ENCODE results near the gene LRRC3. TPM values are rescaled to one million over a fixed set of nuclear protein-coding genes. Genes with fewer than 3 reads are reported as not detected.

LRRC3 gene
- total RNA-seq, 2 experiments from 2014 or later = 0.55 to 0.61 TPM

DNA sequence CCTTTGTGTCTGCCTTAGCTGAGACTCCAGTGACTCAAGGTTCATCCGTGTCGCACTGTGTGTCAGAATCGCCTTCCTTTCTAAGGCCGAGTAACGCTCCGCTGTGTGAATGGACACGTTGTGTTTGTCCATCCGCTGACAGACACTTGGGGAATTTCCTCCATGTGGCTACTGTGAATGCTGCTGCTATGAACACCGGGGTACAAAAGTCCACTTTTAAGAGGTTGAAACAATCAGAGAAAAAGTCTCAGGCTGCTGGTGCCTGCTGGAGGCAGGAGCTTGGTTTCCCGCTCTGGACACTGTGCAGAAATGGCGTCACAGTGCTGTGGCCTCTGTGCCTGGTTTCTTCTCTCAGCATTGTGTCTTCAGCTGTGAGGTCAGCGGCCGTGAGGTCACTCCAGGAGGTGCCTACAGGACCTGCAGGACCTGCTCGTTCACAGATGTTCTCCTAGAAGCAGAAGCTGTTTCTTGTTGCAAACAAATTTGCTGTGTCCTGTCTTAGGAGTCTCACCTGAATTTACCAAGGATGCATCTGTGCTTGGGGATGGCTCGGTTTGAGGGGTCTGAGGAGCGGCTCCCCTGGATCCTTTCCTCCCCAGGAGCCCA is 50.5 kb downstream of the LRRC3 start:
- intact Hi-C loops (cut with DNase I, micrococcal nuclease) = loop anchor here in 1 of 2 experiments (10.0 kb wide), 1 partner anchor 619 kb away; no protein-coding TSS in a partner anchor
- POLR2A ChIA-PET = no interaction called here
- Histone ChIP-seq H3K27ac (ENCODE audit: low read depth in 1 of 2, low read length in 2 of 2) (no peak overlapping the region), H3K36me3 (ENCODE audit: insufficient read depth, low read length) (no peaks in the 10 kb centered on the region), H3K4me1 (ENCODE audit: insufficient read depth, low read length) (peaks cover 14% of the 10 kb centered on the region), H3K4me3 (ENCODE audit: low read length) (no peak overlapping the region), H3K27me3 (ENCODE audit: control insufficient read depth in 1 of 2, insufficient read depth in 2 of 2, low read length in 2 of 2) (no peaks in the 10 kb centered on the region), H3K9me3 (ENCODE audit: control insufficient read depth in 1 of 2, insufficient read depth in 1 of 2, low read length in 2 of 2) (no peaks in the 10 kb centered on the region)
- TF ChIP-seq, protein P1, sequence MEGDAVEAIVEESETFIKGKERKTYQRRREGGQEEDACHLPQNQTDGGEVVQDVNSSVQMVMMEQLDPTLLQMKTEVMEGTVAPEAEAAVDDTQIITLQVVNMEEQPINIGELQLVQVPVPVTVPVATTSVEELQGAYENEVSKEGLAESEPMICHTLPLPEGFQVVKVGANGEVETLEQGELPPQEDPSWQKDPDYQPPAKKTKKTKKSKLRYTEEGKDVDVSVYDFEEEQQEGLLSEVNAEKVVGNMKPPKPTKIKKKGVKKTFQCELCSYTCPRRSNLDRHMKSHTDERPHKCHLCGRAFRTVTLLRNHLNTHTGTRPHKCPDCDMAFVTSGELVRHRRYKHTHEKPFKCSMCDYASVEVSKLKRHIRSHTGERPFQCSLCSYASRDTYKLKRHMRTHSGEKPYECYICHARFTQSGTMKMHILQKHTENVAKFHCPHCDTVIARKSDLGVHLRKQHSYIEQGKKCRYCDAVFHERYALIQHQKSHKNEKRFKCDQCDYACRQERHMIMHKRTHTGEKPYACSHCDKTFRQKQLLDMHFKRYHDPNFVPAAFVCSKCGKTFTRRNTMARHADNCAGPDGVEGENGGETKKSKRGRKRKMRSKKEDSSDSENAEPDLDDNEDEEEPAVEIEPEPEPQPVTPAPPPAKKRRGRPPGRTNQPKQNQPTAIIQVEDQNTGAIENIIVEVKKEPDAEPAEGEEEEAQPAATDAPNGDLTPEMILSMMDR (IDR thresholded peaks at IDR 0.05) = no peak
- DNase-seq = no peak
- Mint-ChIP-seq H3K4me1 (ENCODE audit: low read depth) (no peaks in the 10 kb centered on the region), H3K9me3 (no peaks in the 10 kb centered on the region), H3K36me3 (ENCODE audit: low read depth) (no peaks in the 10 kb centered on the region), H3K4me3 (no peak overlapping the region), H3K27ac (no peak overlapping the region), H3K27me3 (no peaks in the 10 kb centered on the region)
- CTCF ChIA-PET = no interaction called here
- no peak for ATAC-seq (ENCODE audit: poor library complexity)

GRCh38 chr21:44506279-44507255 is 51.3 kb downstream of the LRRC3 start:
- H3K9me3 Mint-ChIP-seq = no peaks in the 10 kb centered on the region
- H3K4me3 Mint-ChIP-seq = no peak overlapping the region
- no peak for ATAC-seq (ENCODE audit: poor library complexity)
- H3K27me3 Mint-ChIP-seq = no peaks in the 10 kb centered on the region
- no peak for DNase-seq
- ChIA-PET POLR2A (no interaction called here), CTCF (no interaction called here)
- Histone ChIP-seq H3K27me3 (ENCODE audit: control insufficient read depth in 1 of 2, insufficient read depth in 2 of 2, low read length in 2 of 2) (no peaks in the 10 kb centered on the region), H3K27ac (ENCODE audit: low read depth in 1 of 2, low read length in 2 of 2) (no peak overlapping the region), H3K36me3 (ENCODE audit: insufficient read depth, low read length) (no peaks in the 10 kb centered on the region), H3K9me3 (ENCODE audit: control insufficient read depth in 1 of 2, insufficient read depth in 1 of 2, low read length in 2 of 2) (no peaks in the 10 kb centered on the region), H3K4me1 (ENCODE audit: insufficient read depth, low read length) (peaks cover 18% of the 10 kb centered on the region), H3K4me3 (ENCODE audit: low read length) (no peak overlapping the region)
- TF ChIP-seq, protein P1 (IDR thresholded peaks at IDR 0.05) = no peak
- H3K4me1 Mint-ChIP-seq (ENCODE audit: low read depth) = no peaks in the 10 kb centered on the region
- H3K36me3 Mint-ChIP-seq (ENCODE audit: low read depth) = no peaks in the 10 kb centered on the region
- intact Hi-C loops (cut with DNase I, micrococcal nuclease) = loop anchor here in 1 of 2 experiments (10.0 kb wide), 1 partner anchor 618 kb away; no protein-coding TSS in a partner anchor
- H3K27ac Mint-ChIP-seq = no peak overlapping the region

DNA sequence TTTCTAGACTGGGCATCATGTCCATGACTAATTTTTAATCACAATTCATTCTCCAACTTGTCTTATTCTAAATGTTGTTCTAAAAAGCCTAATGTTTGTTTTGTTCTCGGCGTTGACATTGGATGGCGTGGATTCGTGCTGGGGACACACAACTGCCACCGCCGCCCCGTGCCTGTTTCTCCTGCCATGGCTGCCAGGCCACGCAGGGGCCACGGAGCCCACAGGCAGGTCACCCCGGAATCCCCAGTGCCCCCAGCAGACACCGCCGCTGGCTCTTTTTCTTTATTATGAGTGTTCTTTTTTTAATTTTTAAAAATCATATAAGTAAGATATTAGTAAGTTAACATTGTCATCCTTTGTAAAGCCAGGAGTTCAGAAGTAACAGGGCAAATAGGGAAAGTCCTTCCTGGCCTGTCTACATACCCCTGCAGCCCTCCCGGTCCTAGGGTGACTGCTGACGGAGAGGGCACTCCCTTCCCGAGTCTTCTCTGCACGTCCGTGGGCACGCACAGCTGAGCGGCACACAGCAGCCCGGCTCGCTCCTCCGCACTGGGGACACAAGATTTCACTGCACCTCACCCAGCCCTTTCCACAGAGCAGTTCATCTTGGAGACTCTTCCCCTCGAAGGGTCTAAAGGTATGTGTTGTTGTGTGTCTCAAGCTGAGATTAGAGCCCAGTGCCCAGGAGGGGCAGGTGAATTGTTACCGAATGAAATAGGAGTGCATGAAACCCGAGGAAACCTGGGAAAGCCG is 52.5 kb downstream of the LRRC3 start:
- ATAC-seq (ENCODE audit: poor library complexity) = no peak
- H3K27me3 Mint-ChIP-seq = no peaks in the 10 kb centered on the region
- intact Hi-C loops (cut with DNase I, micrococcal nuclease) = loop anchor here in 1 of 2 experiments (10.0 kb wide), 1 partner anchor 617 kb away; no protein-coding TSS in a partner anchor
- Histone ChIP-seq H3K4me3 (ENCODE audit: low read length) (no peak overlapping the region), H3K4me1 (ENCODE audit: insufficient read depth, low read length) (peaks cover 18% of the 10 kb centered on the region), H3K9me3 (ENCODE audit: control insufficient read depth in 1 of 2, insufficient read depth in 1 of 2, low read length in 2 of 2) (no peaks in the 10 kb centered on the region), H3K36me3 (ENCODE audit: insufficient read depth, low read length) (no peaks in the 10 kb centered on the region), H3K27ac (ENCODE audit: low read depth in 1 of 2, low read length in 2 of 2) (no peak overlapping the region), H3K27me3 (ENCODE audit: control insufficient read depth in 1 of 2, insufficient read depth in 2 of 2, low read length in 2 of 2) (no peaks in the 10 kb centered on the region)
- H3K36me3 Mint-ChIP-seq (ENCODE audit: low read depth) = no peaks in the 10 kb centered on the region
- DNase-seq = no peak
- ChIA-PET CTCF (no interaction called here), POLR2A (no interaction called here)
- TF ChIP-seq, protein P1 (IDR thresholded peaks at IDR 0.05) = no peak
- H3K27ac Mint-ChIP-seq = no peak overlapping the region
- no peak overlapping the region for H3K4me3 Mint-ChIP-seq
- H3K4me1 Mint-ChIP-seq (ENCODE audit: low read depth) = no peaks in the 10 kb centered on the region
- H3K9me3 Mint-ChIP-seq = no peaks in the 10 kb centered on the region
